K562 (cell line): ENCODE data around the gene SPHK2. TPM values are rescaled to one million over a fixed set of nuclear protein-coding genes. Genes with fewer than 3 reads are reported as not detected.

Experiments used
- CHAMP1 ChIP-seq: fragments of 450-650 bp; IDR thresholded peaks from 2 replicates; pipeline ENCODE4 v1.6.1; 2016; ENCODE audit warnings: mild to moderate bottlenecking
- EP400 ChIP-seq: fragments of 450-650 bp; IDR thresholded peaks from 2 replicates; pipeline ENCODE4 v1.6.1; 2017; ENCODE audit warnings: antibody characterized with exemption, mild to moderate bottlenecking, moderate library complexity
- FOXJ2 ChIP-seq: fragments of 200-800 bp; sonication (Bioruptor generic); IDR thresholded peaks from 2 replicates; pipeline ENCODE4 v1.6.1; 2016; ENCODE audit warnings: missing genetic modification characterization, missing compliant biosample characterization
- GTF2A2 ChIP-seq: IDR thresholded peaks from 2 replicates; pipeline ENCODE4 v1.6.1; 2016; ENCODE audit warnings: mild to moderate bottlenecking, missing genetic modification characterization, missing compliant biosample characterization
- MITF ChIP-seq: IDR thresholded peaks from 2 replicates; pipeline ENCODE4 v1.6.1; 2014; ENCODE audit warnings: antibody characterized with exemption
- NFIC ChIP-seq: fragments of 450-650 bp; IDR thresholded peaks from 2 replicates; pipeline ENCODE4 v1.6.1; 2017; ENCODE audit warnings: mild to moderate bottlenecking, inconsistent platforms
- NR2C1 ChIP-seq, 2 experiments: fragments of 450-650 bp; IDR thresholded peaks; 2 replicates each; pipeline ENCODE4 v1.6.1; 2017; ENCODE audit warnings: mild to moderate bottlenecking in 2 of 2, antibody characterized with exemption in 1 of 2, inconsistent platforms in 1 of 2, missing compliant biosample characterization in 1 of 2, missing genetic modification characterization in 1 of 2
- PBX2 ChIP-seq, 2 experiments: IDR thresholded peaks in 1 of 2; conservative IDR thresholded peaks in 1 of 2; 2 replicates each; pipeline ENCODE4 v1.6.1; 2016; ENCODE audit warnings: low read depth in 2 of 2, mild to moderate bottlenecking in 1 of 2, missing compliant biosample characterization in 1 of 2, missing genetic modification characterization in 1 of 2, moderate library complexity in 1 of 2
- POLR2A ChIP-seq: fragments of 450-650 bp; conservative IDR thresholded peaks from 2 replicates; pipeline ENCODE4 v1.6.1; 2016
- SIN3A ChIP-seq, 2 experiments: fragments of 150-350 bp in 1 of 2; IDR thresholded peaks; 2 replicates each; pipeline ENCODE4 v1.6.1; 2011 to 2016; ENCODE audit warnings: borderline replicate concordance in 2 of 2, low read depth in 2 of 2, low read length in 2 of 2, mild to moderate bottlenecking in 2 of 2, moderate library complexity in 2 of 2; ENCODE audit not compliant: control insufficient read depth in 1 of 2
- TEAD4 ChIP-seq, 2 experiments: sonication (generic) in 1 of 2; formaldehyde crosslinking in 1 of 2; IDR thresholded peaks; 2 replicates each; pipeline versions ENCODE4 v1.6.1 to v1.8.0; 2012 to 2022; ENCODE audit warnings: borderline replicate concordance in 1 of 2, inconsistent platforms in 1 of 2, low read length in 1 of 2, mild to moderate bottlenecking in 1 of 2, missing genetic modification reagents in 1 of 2
- THAP12 ChIP-seq: fragments of 250-450 bp; sonication (Bioruptor Pico); IDR thresholded peaks from 2 replicates; pipeline ENCODE4 v1.9.0; 2021; ENCODE audit warnings: mild to moderate bottlenecking, inconsistent platforms
- XRCC5 ChIP-seq: fragments of 200-400 bp; formaldehyde crosslinking; IDR thresholded peaks from 2 replicates; pipeline ENCODE4 v1.6.1; 2017; ENCODE audit warnings: low read depth, mild to moderate bottlenecking, low read length
- YY1 ChIP-seq, 3 experiments: IDR thresholded peaks; 2 replicates each; pipeline ENCODE4 v1.6.1; 2011; ENCODE audit warnings: low read length in 2 of 3, mild to moderate bottlenecking in 2 of 3, moderate library complexity in 2 of 3, borderline replicate concordance in 1 of 3, control low read depth in 1 of 3, low read depth in 1 of 3; ENCODE audit not compliant: insufficient read depth in 3 of 3, insufficient replicate concordance in 2 of 3, control insufficient read depth in 1 of 3, insufficient read length in 1 of 3; ENCODE audit errors: extremely low read depth in 1 of 3
- ZNF324 ChIP-seq: fragments of 250-450 bp; sonication (Bioruptor Pico); IDR thresholded peaks from 2 replicates; pipeline ENCODE4 v1.4.0; 2020; ENCODE audit warnings: mild to moderate bottlenecking
- polyA plus RNA-seq, 8 experiments: library from polyadenylated mRNA; depleted of rRNA in 4 of 8; stranded (reverse) in 5 of 8; unstranded in 3 of 8; fragments of >200 nt; fragmentation: Nextera tagmentation in 2 of 8; fragmentation: Illumina TruSeq in 1 of 8; extraction: Ambion mirVana in 2 of 8; extraction: Trizol in 1 of 8; gene quantifications; 2 replicates each; pipeline versions ENCODE4 v1.2.1 to v1.2.3, GENCODE V29; 2011 to 2014; ENCODE audit warnings: inconsistent platforms in 1 of 8, missing spikeins in 1 of 8
- total RNA-seq, 7 experiments: library from RNA; depleted of rRNA in 6 of 7; stranded (reverse); fragments of >200 nt in 6 of 7; fragmentation: Illumina TruSeq in 2 of 7; extraction: Trizol in 2 of 7; gene quantifications; 2 replicates each; pipeline versions ENCODE4 v1.2.1 to v1.2.3, GENCODE V29; 2011 to 2021; ENCODE audit warnings: low replicate concordance in 1 of 7

SPHK2 gene
- total and polyA plus RNA-seq, 9 of the 15 experiments (the other 6 are each of a cell fraction or from before 2014, with no cell fraction given) = 0.10 to 15.2 (median 2.9) TPM

- TF ChIP-seq CHAMP1 (no peak), SIN3A (IDR thresholded peaks at IDR 0.05; ENCODE audit: borderline replicate concordance in 2 of 2, control insufficient read depth in 1 of 2, low read depth in 2 of 2, low read length in 2 of 2) (peak in 1 of 2 experiments; percentile 27; a peak in 1 of 4 replicates), THAP12 (CRISPR knock-in tag) (peak; percentile 75; the same call in 1 of the 2 replicates), MITF (peak; percentile 84), TEAD4 (IDR thresholded peaks at IDR 0.05; ENCODE audit: low read length) (peak; percentile 70), TEAD4 (CRISPR knock-in tag; IDR thresholded peaks at IDR 0.05; ENCODE audit: borderline replicate concordance) (no peak), FOXJ2 (tag) (peak; percentile 5; the same call in 1 of the 2 replicates), EP400 (peak; percentile 82), GTF2A2 (tag) (no peak), NR2C1 (IDR thresholded peaks at IDR 0.05) (0 out of 2 replicates have a peak, but pooled peaks have one; percentile 60), NR2C1 (tag; IDR thresholded peaks at IDR 0.05) (peak; percentile 26; the same call in 1 of the 2 replicates), XRCC5 (0 out of 2 replicates have a peak, but pooled peaks have one; percentile 55), YY1 (IDR thresholded peaks at IDR 0.05; ENCODE audit: borderline replicate concordance in 1 of 3, control insufficient read depth in 1 of 3, extremely low read depth in 1 of 3, insufficient read depth in 3 of 3, insufficient read length in 1 of 3, insufficient replicate concordance in 2 of 3, low read depth in 1 of 3, low read length in 2 of 3) (peak in 2 of 3 experiments; percentile 32 to 54), POLR2A (peak; percentile 81), ZNF324 (CRISPR knock-in tag) (peak; percentile 37; the same call in 1 of the 2 replicates), NFIC (peak; percentile 24; the same call in 1 of the 2 replicates), PBX2 (CRISPR knock-in tag; IDR thresholded peaks at IDR 0.05; ENCODE audit: low read depth) (no peak), PBX2 (tag; conservative IDR thresholded peaks at IDR 0.05; ENCODE audit: low read depth) (no peak)
Measured at GRCh38 chr19:48634424-48635262, 15.3 kb downstream of the SPHK2 start (continued).
